Mesangial cell (primary cell): ENCODE measurements around the gene HPDL. TPM values are rescaled to one million over a fixed set of nuclear protein-coding genes. Genes with fewer than 3 reads are reported as not detected.

Experiments
- total RNA-seq: library from RNA; depleted of rRNA; stranded (reverse); fragments of >200 nt; gene quantifications from 2 replicates; pipeline ENCODE4 v1.2.3, GENCODE V29; 2015

The HPDL gene
- total RNA-seq = 3.0 and 8.3 TPM in 2 replicates

GRCh38 chr1:45326627-45327623 is at the start of gene HPDL:
TSS of gene HPDL (plus strand) at chr1:45326895. CDS start at chr1:45327149, 254 bp downstream.

GRCh38 chr1:45339789-45340558 is 13.3 kb downstream of the HPDL start, which contains the start of the genes MUTYH and TOE1:
TSS of gene MUTYH (minus strand) at chr1:45340440. CDS start at chr1:45334505, 5,935 bp downstream.
TSS of gene TOE1 (plus strand) at chr1:45340170. CDS start at chr1:45340253, 83 bp downstream.

Other genes starting within 250 kb of the HPDL start
- gene ZSWIM5, start 120.3 kb upstream of the HPDL start, total RNA-seq = 0.16 and 0.63 TPM in 2 replicates
- gene TOE1, start 13.3 kb downstream of the HPDL start, total RNA-seq = 6.3 and 20.4 TPM in 2 replicates
- gene MUTYH, start 13.5 kb downstream of the HPDL start, total RNA-seq = 16.0 and 18.7 TPM in 2 replicates
- 1.6 and 2.5 TPM in 2 replicates for gene TESK2, start 164.3 kb downstream of the HPDL start, total RNA-seq
- gene CCDC163, start 173.2 kb downstream of the HPDL start, total RNA-seq = 0.51 and 2.4 TPM in 2 replicates
- 4.2 and 6.0 TPM in 2 replicates for gene MMACHC, start 173.4 kb downstream of the HPDL start, total RNA-seq
- gene PRDX1, start 195.0 kb downstream of the HPDL start, total RNA-seq = 305 and 578 TPM in 2 replicates
- 108 and 123 TPM in 2 replicates for gene AKR1A1, start 223.9 kb downstream of the HPDL start, total RNA-seq